Endodermal cell (in vitro differentiated cells): ENCODE results near the gene PTOV1. TPM values are rescaled to one million over a fixed set of nuclear protein-coding genes. Genes with fewer than 3 reads are reported as not detected.

Source experiments
- DNase-seq: peaks from one replicate; pipeline ENCODE4 v3.0.0-alpha.2; 2017
- H3K27ac ChIP-seq: 2 replicates; pipeline ENCODE4 v1.5.1; 2013; ENCODE audit warnings: mild to moderate bottlenecking, low read depth, low read length, moderate library complexity
- H3K27me3 ChIP-seq: 2 replicates; pipeline ENCODE4 v1.6.1; 2013; ENCODE audit warnings: mild to moderate bottlenecking, low read length, moderate library complexity; ENCODE audit not compliant: insufficient read depth, control insufficient read depth, poor library complexity, severe bottlenecking
- H3K36me3 ChIP-seq: 2 replicates; pipeline ENCODE4 v1.7.0; 2013; ENCODE audit warnings: mild to moderate bottlenecking, low read length, moderate library complexity; ENCODE audit not compliant: control insufficient read depth, insufficient read depth
- H3K4me1 ChIP-seq: one replicate; pipeline ENCODE4 v1.7.0; 2013; ENCODE audit warnings: low read length; ENCODE audit not compliant: control insufficient read depth, insufficient read depth
- H3K4me3 ChIP-seq: 2 replicates; pipeline ENCODE4 v1.5.1; 2013; ENCODE audit warnings: mild to moderate bottlenecking, low read length, moderate library complexity
- H3K9ac ChIP-seq: 2 replicates; pipeline ENCODE4 v1.6.1; 2013; ENCODE audit warnings: mild to moderate bottlenecking, low read length, moderate library complexity; ENCODE audit not compliant: poor library complexity, severe bottlenecking; ENCODE audit errors: extremely low read depth
- H3K9me3 ChIP-seq: 2 replicates; pipeline ENCODE4 v1.6.1; 2013; ENCODE audit warnings: mild to moderate bottlenecking, low read length, moderate library complexity; ENCODE audit not compliant: control insufficient read depth
- H3K27ac Mint-ChIP-seq: 2 replicates; pipeline ENCODE4 v1.8.0; 2020; ENCODE audit warnings: mixed read lengths
- H3K27me3 Mint-ChIP-seq: 2 replicates; pipeline ENCODE4 v1.8.0; 2021; ENCODE audit warnings: mild to moderate bottlenecking, mixed read lengths; ENCODE audit not compliant: insufficient read depth
- H3K36me3 Mint-ChIP-seq: 2 replicates; pipeline ENCODE4 v1.8.0; 2020; ENCODE audit warnings: low read depth, mixed read lengths
- H3K4me1 Mint-ChIP-seq: 2 replicates; pipeline ENCODE4 v1.8.0; 2020; ENCODE audit warnings: mixed read lengths
- H3K4me3 Mint-ChIP-seq: 2 replicates; pipeline ENCODE4 v1.8.0; 2020; ENCODE audit warnings: mild to moderate bottlenecking, moderate library complexity, mixed read lengths
- H3K9me3 Mint-ChIP-seq: 2 replicates; pipeline ENCODE4 v1.8.0; 2020; ENCODE audit warnings: mild to moderate bottlenecking, mixed read lengths
- CTCF ChIP-seq: fragments of 200-600 bp; sonication (generic); conservative IDR thresholded peaks from 2 replicates; pipeline ENCODE4 v1.5.0; 2021; ENCODE audit warnings: antibody characterized with exemption, mild to moderate bottlenecking
- WGBS, 2 experiments: methylation state at CpG; one replicate each; pipeline versions ENCODE4 v1.1.5 to v1.1.7; 2013; ENCODE audit warnings: missing lambda C conversion rate in 2 of 2, mixed read lengths in 1 of 2; ENCODE audit not compliant: insufficient coverage in 1 of 2, insufficient read length in 1 of 2; 5-methylcytosine and 5-hydroxymethylcytosine counted together
- total RNA-seq, 2 donors: library from RNA; stranded (reverse); fragmentation: NEBNext Ultra II Directional in 1 of 2; extraction: Animal tissue kit (Norgen Biotek cat#: 25700) in 1 of 2; gene quantifications; 2 replicates in 1 of 2; 3 replicates in 1 of 2; pipeline ENCODE4 v1.2.1, GENCODE V29; 2021

Gene PTOV1
- total RNA-seq, 2 donors from 2014 or later: 279 to 287 TPM

GRCh38 chr19:49827034-49827433, 23.9 kb upstream of the PTOV1 start:
- Mint-ChIP-seq H3K4me1 (no peaks in the 10 kb centered on the region), H3K4me3 (no peak overlapping the region), H3K9me3 (no peaks in the 10 kb centered on the region), H3K36me3 (peaks cover 42% of the 10 kb centered on the region), H3K27ac (no peak overlapping the region), H3K27me3 (no peaks in the 10 kb centered on the region)
- no peaks in the 10 kb centered on the region for H3K27me3 ChIP-seq
- no peak for TF ChIP-seq CTCF
- no peaks in the 10 kb centered on the region for H3K4me1 ChIP-seq
- peaks cover 31% of the 10 kb centered on the region for H3K36me3 ChIP-seq
- DNase-seq: no peak
- WGBS, 2 experiments: 94 to 95% methylated on average over 12 to 14 of the region's 14 CpGs
- H3K4me3 ChIP-seq: no peak overlapping the region
- H3K9ac ChIP-seq: no peak overlapping the region
- no peak overlapping the region for H3K27ac ChIP-seq
- H3K9me3 ChIP-seq: no peaks in the 10 kb centered on the region

GRCh38 chr19:49829200-49829599, 21.8 kb upstream of the PTOV1 start:
- no peak overlapping the region for H3K27ac ChIP-seq
- no peaks in the 10 kb centered on the region for H3K9me3 ChIP-seq
- Mint-ChIP-seq H3K9me3 (no peaks in the 10 kb centered on the region), H3K4me3 (no peak overlapping the region), H3K27ac (no peak overlapping the region), H3K27me3 (no peaks in the 10 kb centered on the region), H3K36me3 (peaks cover 34% of the 10 kb centered on the region), H3K4me1 (no peaks in the 10 kb centered on the region)
- no peaks in the 10 kb centered on the region for H3K27me3 ChIP-seq
- peaks cover 29% of the 10 kb centered on the region for H3K36me3 ChIP-seq
- no peaks in the 10 kb centered on the region for H3K4me1 ChIP-seq
- H3K9ac ChIP-seq: no peak overlapping the region
- no peak for DNase-seq
- H3K4me3 ChIP-seq: no peak overlapping the region
- WGBS, 2 experiments: 92 to 93% methylated on average over 8 of the region's 8 CpGs
- no peak for TF ChIP-seq CTCF

GRCh38 chr19:49829721-49830120, 21.2 kb upstream of the PTOV1 start:
- TF ChIP-seq CTCF: no peak
- no peaks in the 10 kb centered on the region for H3K9me3 Mint-ChIP-seq
- H3K27ac ChIP-seq: no peak overlapping the region
- H3K36me3 Mint-ChIP-seq: peaks cover 31% of the 10 kb centered on the region
- no peak overlapping the region for H3K27ac Mint-ChIP-seq
- no peaks in the 10 kb centered on the region for H3K9me3 ChIP-seq
- no peak for DNase-seq
- H3K9ac ChIP-seq: no peak overlapping the region
- H3K36me3 ChIP-seq: peaks cover 32% of the 10 kb centered on the region
- 94 to 98% methylated on average over 16 to 18 of the region's 18 CpGs for WGBS, 2 experiments
- no peak overlapping the region for H3K4me3 Mint-ChIP-seq
- H3K27me3 ChIP-seq: no peaks in the 10 kb centered on the region
- no peaks in the 10 kb centered on the region for H3K4me1 Mint-ChIP-seq
- H3K27me3 Mint-ChIP-seq: no peaks in the 10 kb centered on the region
- no peaks in the 10 kb centered on the region for H3K4me1 ChIP-seq
- no peak overlapping the region for H3K4me3 ChIP-seq
